Stimulated activated CD4-positive, alpha-beta T cell treated with anti-CD3 and anti-CD28 coated beads, Interleukin-4, amount 100 ng/mL, for 24 hours (primary cell): Measurements from ENCODE around the gene NCR3LG1.
"Not testable (repeated sequence)": the region's sequence is repeated elsewhere in the genome, so short reads cannot be mapped to it uniquely, and the experiment has no call there.

Experiments used
- DNase-seq: peaks from one replicate; pipeline ENCODE4 v3.0.0-alpha.2; 2020

Gene NCR3LG1

DNA sequence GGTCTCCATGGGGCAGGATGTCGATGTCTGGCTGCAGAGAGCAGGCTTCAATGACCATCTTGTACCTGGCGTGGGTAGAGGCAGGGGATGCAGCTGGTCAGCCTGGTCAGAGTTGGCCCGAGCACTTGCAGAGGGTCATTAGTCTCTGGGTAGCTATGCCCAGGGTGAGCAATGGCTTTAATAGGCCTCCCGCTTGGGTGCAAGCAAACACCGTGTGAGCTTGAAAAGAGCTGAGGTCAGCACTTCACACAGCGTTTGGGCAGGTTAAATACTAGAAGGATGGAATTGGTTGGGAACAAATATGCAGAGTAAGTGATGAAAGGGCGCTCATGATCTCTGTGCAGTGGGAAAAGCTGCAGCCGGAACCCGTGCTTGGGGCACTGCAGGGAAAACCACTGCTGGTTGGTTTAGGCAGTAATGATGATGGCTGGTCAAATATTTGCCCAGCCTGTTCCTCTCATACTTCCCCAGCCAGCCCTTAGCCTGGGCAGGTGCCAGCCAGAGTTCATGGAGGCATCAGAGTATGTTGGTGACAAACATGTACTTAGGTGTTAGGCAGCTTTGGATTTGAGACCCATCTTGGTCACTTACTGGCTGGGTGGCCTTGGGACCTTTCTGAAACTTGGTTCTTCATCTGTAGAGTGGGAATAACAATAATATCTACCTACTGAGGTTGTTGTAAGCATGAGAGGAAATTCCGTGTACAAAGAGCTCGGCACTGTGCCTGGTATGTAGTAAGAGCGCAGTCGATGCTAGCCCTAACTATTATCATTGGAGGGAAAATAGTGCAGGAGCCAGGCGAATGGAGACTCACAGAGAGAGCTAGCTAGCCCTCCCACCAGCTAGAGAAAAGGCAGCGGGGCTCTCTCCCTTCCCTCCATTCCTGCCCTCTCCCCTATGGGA is 62.1 kb downstream of the NCR3LG1 start:
- DNase-seq = no peak

- no peak for DNase-seq
Observed at GRCh38 chr11:17414317-17414737, 62.7 kb downstream of the NCR3LG1 start.

GRCh38 chr11:17414992-17415391 is 63.4 kb downstream of the NCR3LG1 start:
- no peak for DNase-seq

GRCh38 chr11:17415523-17416104 is 64.0 kb downstream of the NCR3LG1 start:
- DNase-seq = no peak

- DNase-seq = no peak
Observed at GRCh38 chr11:17416492-17416891, 64.9 kb downstream of the NCR3LG1 start.

DNA sequence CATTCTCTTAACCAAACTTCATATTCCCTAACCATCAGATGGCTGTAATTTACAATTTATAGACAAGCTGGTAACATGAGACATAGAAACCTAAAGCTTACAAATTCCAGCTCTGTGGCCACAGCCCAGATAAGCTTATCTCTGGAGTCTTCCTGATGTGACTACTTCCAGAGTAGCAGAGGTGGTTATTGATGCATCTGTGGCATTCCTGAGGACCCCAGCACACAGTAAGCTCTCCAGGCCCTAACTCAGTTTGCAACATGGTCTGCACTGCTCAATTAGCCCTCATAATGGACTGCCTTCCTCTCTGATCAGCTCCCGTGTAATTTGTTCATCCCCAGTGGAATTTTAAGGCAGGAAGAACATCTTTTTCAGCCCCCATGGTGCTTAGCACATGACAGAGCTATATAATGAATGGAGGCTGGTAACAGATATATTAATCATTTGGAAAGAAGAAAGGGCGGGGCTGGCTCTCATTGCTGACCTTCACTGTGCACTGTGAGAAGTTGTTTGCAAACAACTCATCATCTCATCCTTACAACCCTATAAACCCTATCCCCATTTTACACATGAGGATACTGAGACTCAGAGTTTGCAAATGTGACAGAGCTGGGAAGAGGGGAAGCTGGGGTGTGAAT is 67.0 kb downstream of the NCR3LG1 start:
- DNase-seq = no peak

DNA sequence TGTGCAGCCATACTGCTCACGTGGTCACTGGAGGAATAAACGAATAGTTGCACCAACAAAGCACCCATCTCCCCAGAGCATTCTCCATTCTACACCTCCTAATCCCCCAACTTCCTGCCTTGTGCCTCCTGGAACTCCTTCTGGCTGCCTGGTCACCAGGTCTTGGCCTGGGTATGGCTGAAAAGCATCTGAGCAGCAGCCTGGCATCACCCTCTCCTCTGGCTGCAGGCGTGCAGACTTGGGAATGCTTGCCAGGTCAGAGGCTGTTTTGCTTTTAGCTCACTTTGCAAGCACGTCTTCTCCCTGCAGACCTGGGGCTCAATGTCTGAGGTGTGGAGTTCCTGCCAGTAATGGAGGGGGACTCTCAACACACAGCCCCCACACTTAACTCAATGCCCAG is 70.2 kb downstream of the NCR3LG1 start:
- no peak for DNase-seq

- DNase-seq = no peak
Observed at GRCh38 chr11:17423533-17424310, 72.1 kb downstream of the NCR3LG1 start.

DNA sequence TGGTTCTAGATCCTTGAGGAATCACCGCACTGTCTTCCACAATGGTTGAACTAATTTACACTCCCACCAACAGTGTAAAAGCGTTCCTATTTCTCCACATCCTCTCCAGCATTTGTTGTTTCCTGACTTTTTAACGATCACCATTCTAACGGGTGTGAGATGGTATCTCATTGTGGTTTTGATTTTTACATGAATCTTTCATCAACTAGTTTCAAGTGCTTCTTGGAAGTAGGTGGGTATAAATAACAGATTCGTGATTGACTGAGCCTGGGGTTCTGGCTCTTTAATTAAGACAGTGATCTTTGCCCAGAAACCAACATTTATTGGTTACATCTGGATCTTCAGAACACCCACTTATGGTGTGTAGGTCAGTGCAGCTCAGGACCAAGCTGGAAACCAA is 74.6 kb downstream of the NCR3LG1 start:
- not testable (repeated sequence) for DNase-seq
